Lower leg skin (tissue), 4 donors: Measurements from ENCODE around the gene PRDM8. TPM values are rescaled to one million over a fixed set of nuclear protein-coding genes. Genes with fewer than 3 reads are reported as not detected.

Experiments used
- DNase-seq, 2 donors: peaks; one replicate each; pipeline ENCODE4 v3.0.0-alpha.2; 2019; ENCODE audit warnings: low spot score in 2 of 2
- H3K4me3 ChIP-seq: fragments of 200-600 bp; sonication (generic); 2 replicates; pipeline ENCODE4 v1.5.1; 2017; ENCODE audit warnings: mild to moderate bottlenecking, low read depth; ENCODE audit not compliant: poor library complexity, severe bottlenecking
- POLR2A ChIP-seq, 2 donors: fragments of 450-650 bp; IDR thresholded peaks; one replicate each; pipeline ENCODE4 v1.6.1; 2016 to 2017; ENCODE audit warnings: antibody characterized with exemption in 2 of 2, mild to moderate bottlenecking in 1 of 2, moderate library complexity in 1 of 2
- WGBS, 2 donors: methylation state at CpG; one replicate each; pipeline ENCODE4 v1.1.5; 2018; 5-methylcytosine and 5-hydroxymethylcytosine counted together
- intact Hi-C: fragments of 100-400 bp; cut with DNase I; formaldehyde crosslinking; loops from one replicate; pipeline ENCODE4 v1.15.0; 2023; ENCODE audit warnings: low total_unique reads
- total RNA-seq, 4 donors: library from RNA; depleted of rRNA; stranded (reverse); fragments of >200 nt; gene quantifications; one replicate each; pipeline ENCODE4 v1.1.0, GENCODE V29; 2016
- TF ChIP-seq, protein P1 (sequence below), 3 donors: fragments of 450-650 bp; IDR thresholded peaks; one replicate each; pipeline ENCODE4 v1.5.1; 2016; ENCODE audit warnings: antibody characterized with exemption in 3 of 3, mild to moderate bottlenecking in 3 of 3, moderate library complexity in 2 of 3

The PRDM8 gene
- total RNA-seq, 4 donors from 2014 or later = 1.4 to 4.6 (median 3.9) TPM

DNA sequence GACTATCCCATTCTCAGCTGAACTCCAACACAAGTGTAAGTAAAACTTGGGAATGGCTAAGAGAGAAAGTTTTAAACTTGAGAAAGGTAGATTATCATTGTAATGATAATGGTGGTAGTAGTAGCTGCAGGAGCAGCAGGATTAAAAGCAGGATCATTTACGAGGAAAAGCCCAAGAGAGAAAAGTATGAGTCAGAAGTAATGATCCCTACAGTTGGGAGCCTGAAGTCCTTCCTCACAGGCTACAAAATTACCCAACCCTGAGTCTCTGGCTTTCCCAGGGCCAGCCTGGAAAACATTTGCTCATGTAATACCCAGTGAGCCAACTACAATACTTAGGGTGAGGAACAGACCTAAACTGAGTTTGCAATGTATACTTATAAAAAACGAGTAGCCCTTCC lies 4.4 kb upstream of the PRDM8 start:
- peak in 1 of 2 donors; percentile 42 for DNase-seq
- H3K4me3 ChIP-seq = no peak overlapping the region
- intact Hi-C loops = no loop called here
- TF ChIP-seq POLR2A (IDR thresholded peaks at IDR 0.05) = no peak
- TF ChIP-seq, protein P1, sequence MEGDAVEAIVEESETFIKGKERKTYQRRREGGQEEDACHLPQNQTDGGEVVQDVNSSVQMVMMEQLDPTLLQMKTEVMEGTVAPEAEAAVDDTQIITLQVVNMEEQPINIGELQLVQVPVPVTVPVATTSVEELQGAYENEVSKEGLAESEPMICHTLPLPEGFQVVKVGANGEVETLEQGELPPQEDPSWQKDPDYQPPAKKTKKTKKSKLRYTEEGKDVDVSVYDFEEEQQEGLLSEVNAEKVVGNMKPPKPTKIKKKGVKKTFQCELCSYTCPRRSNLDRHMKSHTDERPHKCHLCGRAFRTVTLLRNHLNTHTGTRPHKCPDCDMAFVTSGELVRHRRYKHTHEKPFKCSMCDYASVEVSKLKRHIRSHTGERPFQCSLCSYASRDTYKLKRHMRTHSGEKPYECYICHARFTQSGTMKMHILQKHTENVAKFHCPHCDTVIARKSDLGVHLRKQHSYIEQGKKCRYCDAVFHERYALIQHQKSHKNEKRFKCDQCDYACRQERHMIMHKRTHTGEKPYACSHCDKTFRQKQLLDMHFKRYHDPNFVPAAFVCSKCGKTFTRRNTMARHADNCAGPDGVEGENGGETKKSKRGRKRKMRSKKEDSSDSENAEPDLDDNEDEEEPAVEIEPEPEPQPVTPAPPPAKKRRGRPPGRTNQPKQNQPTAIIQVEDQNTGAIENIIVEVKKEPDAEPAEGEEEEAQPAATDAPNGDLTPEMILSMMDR (IDR thresholded peaks at IDR 0.05) = no peak
- WGBS, 2 donors = 27 to 33% methylated on average over 2 of the region's 2 CpGs

- 63 to 65% methylated on average over 2 of the region's 2 CpGs for WGBS, 2 donors
- intact Hi-C loops = no loop called here
- no peak for DNase-seq
- no peak overlapping the region for H3K4me3 ChIP-seq
- no peak for TF ChIP-seq POLR2A (IDR thresholded peaks at IDR 0.05)
- TF ChIP-seq, protein P1 (IDR thresholded peaks at IDR 0.05) = no peak
Observed at GRCh38 chr4:80195441-80196140, 1.7 kb upstream of the PRDM8 start.

GRCh38 chr4:80196259-80196921 lies 913 bp upstream of the PRDM8 start:
- H3K4me3 ChIP-seq = no peak overlapping the region
- intact Hi-C loops = no loop called here
- no peak for TF ChIP-seq POLR2A (IDR thresholded peaks at IDR 0.05)
- TF ChIP-seq, protein P1 (IDR thresholded peaks at IDR 0.05) = no peak
- no peak for DNase-seq
- WGBS, 2 donors = 37 to 46% methylated on average over 22 of the region's 22 CpGs

- H3K4me3 ChIP-seq = peak overlapping the region; percentile 6
- DNase-seq = no peak
- TF ChIP-seq, protein P1 (IDR thresholded peaks at IDR 0.05) = no peak
Observed at GRCh38 chr4:80197601-80198440, 518 bp downstream of the PRDM8 start.

DNA sequence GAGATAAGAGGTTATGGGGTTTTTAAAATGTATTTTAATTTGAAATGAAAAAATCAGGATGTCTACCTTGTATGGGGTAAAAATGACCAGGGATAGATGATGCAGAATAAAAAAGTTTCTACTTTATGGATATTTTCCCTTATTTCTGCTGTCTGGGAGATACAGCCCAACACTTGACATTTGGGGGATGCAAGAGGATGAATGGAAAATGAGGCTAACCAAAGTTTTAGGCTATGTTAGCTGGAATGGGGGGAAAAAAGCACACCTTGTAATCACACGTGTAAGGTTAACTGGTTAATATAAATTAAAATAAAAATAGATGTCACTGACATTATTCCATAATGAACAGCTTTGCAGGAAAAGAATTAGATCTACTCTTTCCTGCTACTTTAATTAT lies 1.1 kb downstream of the PRDM8 start:
- TF ChIP-seq POLR2A (IDR thresholded peaks at IDR 0.05) = no peak
- TF ChIP-seq, protein P1 (IDR thresholded peaks at IDR 0.05) = no peak
- DNase-seq = no peak
- no peak overlapping the region for H3K4me3 ChIP-seq
- intact Hi-C loops = no loop called here
- 54 to 66% methylated on average over 1 of the region's 1 CpG for WGBS, 2 donors

More at GRCh38 chr4:80197601-80198440, 518 bp downstream of the PRDM8 start:
- 16 to 17% methylated on average over 44 to 45 of the region's 45 CpGs for WGBS, 2 donors
- intact Hi-C loops = no loop called here
